HS-27A (cell line): ENCODE results near the gene VWDE.
"Not testable (repeated sequence)": the region's sequence is repeated elsewhere in the genome, so short reads cannot be mapped to it uniquely, and the experiment has no call there.

Source experiments
- DNase-seq: peaks from one replicate; pipeline ENCODE4 v3.0.0-alpha.2; 2012; ENCODE audit warnings: low read depth, missing footprints

Gene VWDE

DNA sequence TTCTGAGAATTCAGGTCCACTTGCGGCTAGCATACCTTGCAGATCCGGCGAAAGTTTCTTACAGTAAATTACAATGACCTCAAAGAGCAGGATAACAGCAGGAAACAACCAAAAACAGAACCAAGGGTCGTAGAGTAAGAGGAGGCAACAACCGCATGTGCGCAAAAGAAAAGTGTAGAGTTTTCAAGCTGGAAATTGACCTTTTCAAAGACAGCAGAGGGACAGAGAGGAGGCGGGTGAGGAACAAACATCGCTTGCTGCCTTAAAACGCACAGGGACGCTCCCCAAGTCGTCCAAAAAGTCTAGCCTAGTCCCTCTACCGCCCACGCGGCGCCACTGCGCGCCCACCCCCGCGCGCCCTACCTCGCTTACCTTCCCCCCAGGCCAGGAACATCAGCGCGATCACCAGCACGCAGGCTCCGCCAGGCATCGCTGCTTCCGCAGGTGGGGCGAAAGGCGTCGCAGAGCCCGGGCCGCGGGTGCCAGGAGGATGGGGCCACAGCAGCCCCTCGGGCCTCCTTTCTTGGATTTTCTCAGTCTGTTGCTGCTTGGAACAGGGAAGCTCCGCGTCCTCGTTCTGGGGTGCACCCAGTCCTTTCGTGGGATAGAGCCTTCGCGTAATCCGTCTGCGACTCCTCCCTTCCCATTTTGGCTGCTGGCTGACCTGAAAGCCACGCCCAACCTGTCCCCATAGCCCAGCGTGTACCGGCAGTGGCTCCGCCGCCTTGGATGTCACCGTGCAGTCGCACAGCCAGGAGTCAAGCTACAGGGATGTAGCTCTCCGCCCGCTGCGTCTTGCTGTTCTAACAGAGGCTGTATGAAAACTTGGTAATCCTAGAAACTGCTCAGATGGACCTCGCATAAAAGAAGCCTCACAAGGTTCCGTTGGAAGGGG is at the start of gene VWDE:
TSS of gene VWDE (minus strand) at position 579 of the 895 bp plus-strand sequence. CDS start at position 430, 149 bp downstream.
- DNase-seq, result no peak

- not testable (repeated sequence) for DNase-seq
Observed at GRCh38 chr7:12453136-12453535, 49.5 kb upstream of the VWDE start.

- no peak for DNase-seq
Observed at GRCh38 chr7:12450615-12451014, 47.0 kb upstream of the VWDE start.

GRCh38 chr7:12444785-12445184 is 41.1 kb upstream of the VWDE start:
- no peak for DNase-seq

- DNase-seq, result no peak
Observed at GRCh38 chr7:12440229-12440628, 36.6 kb upstream of the VWDE start.

GRCh38 chr7:12436896-12437535 is 33.4 kb upstream of the VWDE start:
- no peak for DNase-seq

- no peak for DNase-seq
Observed at GRCh38 chr7:12436126-12436525, 32.5 kb upstream of the VWDE start.

DNA sequence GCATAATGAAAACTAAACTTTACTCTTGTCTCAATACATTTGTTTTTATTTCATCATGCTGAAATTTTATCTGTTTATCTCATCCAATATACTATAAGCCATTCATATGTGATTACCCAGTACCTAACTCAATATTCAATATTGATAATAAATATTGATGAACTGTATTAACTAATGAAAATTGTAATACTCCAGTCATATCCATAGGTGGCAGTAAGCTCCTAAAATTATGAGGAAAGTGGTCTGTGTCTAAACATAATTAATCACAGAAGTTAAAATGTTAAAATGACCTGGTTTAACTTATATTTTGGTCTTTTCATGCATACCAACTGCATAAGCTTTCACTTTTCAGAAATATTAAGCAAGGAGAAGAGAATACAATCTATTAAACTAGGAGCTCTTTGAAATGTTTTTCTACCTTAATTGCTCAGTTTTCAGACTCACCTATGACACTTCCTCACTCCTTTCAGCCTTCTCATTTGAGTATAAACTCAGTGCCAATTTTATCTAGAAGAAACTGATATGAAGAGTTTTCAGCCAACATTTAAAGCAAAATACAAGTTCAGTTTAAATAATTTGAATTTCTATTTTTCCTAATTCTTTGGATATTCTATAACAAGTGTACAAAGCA is 30.5 kb upstream of the VWDE start:
- DNase-seq, result no peak

GRCh38 chr7:12431886-12432556 is 28.4 kb upstream of the VWDE start:
- no peak for DNase-seq

GRCh38 chr7:12425311-12425710 is 21.6 kb upstream of the VWDE start:
- no peak for DNase-seq

DNA sequence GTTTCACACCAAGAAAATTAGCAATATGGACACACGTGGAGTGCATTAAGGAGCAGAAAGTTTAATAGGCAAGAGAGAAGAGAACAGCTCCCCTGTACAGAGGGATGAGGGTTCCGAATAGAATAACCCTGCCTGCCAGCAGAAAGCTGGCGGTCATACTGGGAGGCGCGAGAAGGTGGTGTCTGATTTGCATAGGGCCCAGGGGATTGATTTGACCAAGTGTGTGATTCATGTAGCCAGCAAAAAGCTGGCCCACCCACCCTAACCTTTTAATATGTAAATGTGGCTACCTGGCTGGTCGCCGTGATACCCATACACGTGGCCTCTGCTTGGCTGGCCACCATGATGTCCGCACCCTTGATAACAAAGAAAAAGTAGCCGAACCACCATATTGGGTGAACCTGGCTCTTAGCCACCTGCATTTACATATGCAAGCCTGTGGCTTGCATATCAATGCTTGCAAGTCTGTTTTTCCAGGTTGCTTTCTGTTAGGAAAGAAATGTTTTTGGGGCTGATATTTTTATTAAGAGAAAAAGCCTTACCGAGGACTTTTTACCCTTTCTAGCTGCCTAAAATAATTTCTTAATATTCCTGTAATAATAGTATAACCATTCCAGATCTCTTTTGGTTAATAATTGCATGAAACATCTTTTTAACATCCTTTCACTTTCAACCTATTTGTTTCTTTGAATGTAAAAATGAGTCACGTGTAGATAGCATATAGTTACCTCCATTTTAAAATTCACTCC is 20.5 kb upstream of the VWDE start:
- DNase-seq, result no peak

- DNase-seq, result no peak
Observed at GRCh38 chr7:12423355-12423996, 19.8 kb upstream of the VWDE start.

DNA sequence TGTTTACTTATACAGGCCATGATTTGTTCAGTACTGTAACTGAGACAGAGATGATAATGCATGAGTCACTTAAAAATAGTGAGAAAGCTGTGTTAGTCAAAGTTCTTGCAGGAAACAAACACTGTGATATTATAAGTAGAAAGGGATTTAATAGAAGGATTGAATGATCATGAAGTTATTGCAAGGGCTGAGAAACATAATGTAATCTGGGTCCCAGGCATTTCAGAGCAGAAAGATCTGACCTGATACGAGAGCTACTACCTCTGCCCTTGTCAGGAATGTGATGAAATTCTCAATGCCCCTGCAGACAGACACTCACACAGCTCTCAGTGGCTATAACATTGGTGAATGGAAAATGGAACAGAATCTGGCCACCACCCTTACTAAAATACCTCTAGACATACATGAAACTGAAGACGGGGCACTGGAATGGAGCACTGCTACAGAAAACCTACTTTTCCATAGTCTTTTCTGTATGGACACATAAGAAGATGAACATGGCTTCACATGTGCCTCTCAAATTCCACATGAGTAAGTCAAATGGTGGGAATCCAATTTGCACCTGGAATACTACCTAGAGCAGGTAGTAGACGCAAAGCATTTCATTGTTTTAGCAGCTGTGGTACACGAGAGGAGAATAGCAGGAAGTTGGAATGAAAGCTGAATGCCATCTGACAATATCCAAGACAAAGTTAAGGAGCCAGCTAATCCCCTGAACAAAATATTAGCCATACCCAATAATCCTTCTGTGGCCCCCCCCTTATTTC is 19.1 kb upstream of the VWDE start:
- DNase-seq, result no peak

- DNase-seq, result no peak
Observed at GRCh38 chr7:12418452-12418851, 14.8 kb upstream of the VWDE start.

DNA sequence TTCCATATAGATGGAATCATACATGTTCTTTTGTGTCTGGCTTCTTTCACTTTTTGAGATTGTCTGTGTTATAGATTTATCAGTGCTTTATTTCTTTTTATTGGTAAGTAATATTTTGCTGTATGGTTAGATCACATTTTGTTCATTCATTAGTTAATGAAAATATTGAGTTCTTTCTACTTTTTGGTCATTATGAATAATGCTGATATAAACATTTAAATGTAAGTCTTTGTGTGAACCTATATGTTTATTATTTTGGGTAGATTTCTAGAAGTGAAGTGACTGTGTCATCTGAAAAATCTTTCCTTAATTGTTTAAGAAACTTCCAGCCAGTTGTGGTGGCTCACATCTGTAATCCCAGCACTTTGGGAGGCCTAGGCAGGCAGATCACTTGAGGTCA is 11.4 kb upstream of the VWDE start:
- no peak for DNase-seq

DNA sequence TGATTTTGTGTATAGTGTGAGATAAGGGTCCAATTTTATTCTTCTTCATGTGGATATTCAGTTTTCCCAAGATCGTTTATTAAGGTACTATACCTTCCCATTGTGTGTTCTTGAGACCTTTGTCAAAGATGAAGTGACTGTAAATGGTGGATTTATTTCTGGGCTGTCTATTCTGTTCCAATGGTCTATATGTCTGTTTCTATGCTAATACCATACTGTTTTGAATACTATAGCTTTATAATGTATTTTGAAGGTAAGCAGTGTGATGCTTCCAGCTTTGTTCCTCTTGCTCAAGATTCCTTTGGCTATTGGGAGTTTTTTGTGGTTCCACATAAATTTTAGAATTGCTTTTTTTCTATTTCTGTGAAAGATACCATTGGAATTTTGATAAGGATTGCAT is 8.7 kb upstream of the VWDE start:
- DNase-seq, result no peak

DNA sequence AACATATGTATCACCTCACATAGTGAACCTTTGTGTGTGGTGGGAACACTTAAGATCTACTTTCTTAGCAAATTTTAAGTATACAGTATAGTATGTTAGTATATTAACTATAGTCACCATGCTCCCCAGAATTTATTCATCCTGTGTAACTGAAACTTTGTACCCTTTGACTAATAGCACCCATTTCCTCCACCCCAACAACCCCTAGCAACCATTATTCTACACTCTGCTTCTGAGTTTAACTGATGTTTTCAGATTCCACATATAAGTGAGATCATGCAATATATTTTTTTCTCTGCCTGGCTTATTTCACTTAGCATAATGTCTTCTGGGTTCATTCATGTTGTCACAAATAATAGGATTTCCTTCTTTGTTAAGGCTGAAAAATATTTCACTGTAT is 6.9 kb upstream of the VWDE start:
- no peak for DNase-seq

GRCh38 chr7:12409097-12409711 is 5.5 kb upstream of the VWDE start:
- no peak for DNase-seq

DNA sequence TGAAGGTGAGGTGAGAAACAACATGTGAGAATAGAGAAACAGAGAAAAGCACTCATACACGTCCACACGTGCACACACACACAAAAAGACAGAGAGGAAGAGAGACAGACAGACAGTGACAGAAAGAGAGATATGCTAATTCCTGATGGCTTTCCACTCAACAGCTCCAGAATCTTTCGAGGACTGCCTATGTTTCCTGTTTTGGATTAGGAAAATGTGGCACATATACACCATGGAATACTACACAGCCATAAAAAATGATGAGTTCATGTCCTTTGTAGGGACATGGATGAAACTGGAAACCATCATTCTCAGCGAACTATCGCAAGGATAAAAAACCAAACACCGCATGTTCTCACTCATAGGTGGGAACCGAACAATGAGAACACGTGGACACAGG is 4.0 kb upstream of the VWDE start:
- not testable (repeated sequence) for DNase-seq

DNA sequence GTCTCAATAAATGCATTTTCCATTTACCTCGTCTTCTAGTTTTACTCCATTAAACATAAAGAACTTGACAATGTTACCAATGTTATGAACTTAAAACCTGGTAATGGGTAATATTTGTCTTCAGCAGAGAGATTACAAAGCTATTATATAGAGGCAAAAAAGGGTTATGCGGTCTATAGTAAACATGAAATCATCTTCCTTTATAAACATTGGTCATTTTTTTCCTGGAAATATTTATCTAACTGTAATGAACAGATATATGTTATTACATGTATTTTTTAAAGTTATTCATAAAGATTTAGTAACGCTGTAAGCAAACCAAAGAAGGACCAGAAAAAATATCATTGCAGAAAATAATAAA is 1.3 kb downstream of the VWDE start:
- DNase-seq, result no peak
